ENCODE results near the gene GALNT5.
"Not testable (repeated sequence)": the region's sequence is repeated elsewhere in the genome, so short reads cannot be mapped to it uniquely, and the experiment has no call there.

Gene GALNT5

GRCh38 chr2:157246765-157247407 is 10.6 kb upstream of the GALNT5 start:
- no peak for DNase-seq (ENCODE audit: low spot score)

DNA sequence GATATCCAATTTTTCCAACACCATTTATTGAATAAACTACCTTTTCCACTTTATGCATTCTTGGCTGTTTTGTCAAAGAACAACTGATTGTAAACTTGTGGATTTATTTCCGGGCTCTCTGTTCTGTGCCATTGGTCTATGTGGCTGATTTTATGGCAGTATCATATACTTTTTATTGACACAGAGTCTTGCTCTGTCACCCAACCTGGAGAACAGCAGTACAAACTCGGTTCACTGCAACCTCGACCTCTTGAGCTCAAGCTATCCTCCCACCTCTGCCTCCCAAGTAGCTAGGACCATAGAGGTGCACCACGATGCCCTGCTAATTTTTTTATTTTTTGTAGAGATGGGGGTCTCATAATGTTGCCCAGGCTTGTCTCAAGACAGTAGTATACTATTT is 6.7 kb upstream of the GALNT5 start:
- DNase-seq (ENCODE audit: low spot score): no peak

GRCh38 chr2:157251932-157252331 is 5.6 kb upstream of the GALNT5 start:
- no peak for DNase-seq (ENCODE audit: low spot score)

- no peak for DNase-seq (ENCODE audit: low spot score)
Measured at GRCh38 chr2:157252529-157252928, 5.0 kb upstream of the GALNT5 start.

- no peak for DNase-seq (ENCODE audit: low spot score)
Measured at GRCh38 chr2:157254041-157254440, 3.5 kb upstream of the GALNT5 start.

- DNase-seq (ENCODE audit: low spot score): no peak
Measured at GRCh38 chr2:157255746-157256145, 1.8 kb upstream of the GALNT5 start.

DNA sequence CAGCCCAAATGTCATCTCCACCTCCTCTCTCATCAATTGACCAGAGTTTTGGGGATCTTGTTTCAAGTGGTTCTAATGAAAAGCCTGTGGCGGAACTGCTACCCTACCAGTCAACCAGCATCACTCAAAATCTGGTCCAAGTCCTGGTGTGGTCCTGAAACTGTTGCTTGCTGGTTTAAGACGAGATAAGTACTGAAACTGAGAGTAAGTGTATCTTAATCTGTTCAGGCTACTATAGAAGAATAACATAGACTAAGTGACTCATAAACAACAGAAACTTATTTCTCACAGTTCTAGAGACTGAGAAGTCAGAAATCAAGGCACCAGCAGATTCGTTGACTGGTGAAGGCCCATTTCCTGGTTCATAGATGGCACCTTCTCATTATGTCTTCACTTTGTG is 879 bp upstream of the GALNT5 start:
- DNase-seq (ENCODE audit: low spot score): peak; percentile 68

GRCh38 chr2:157258520-157259326 is 1.2 kb downstream of the GALNT5 start:
- peak; percentile 94 for DNase-seq (ENCODE audit: low spot score)

- DNase-seq (ENCODE audit: low spot score): peak; percentile 72
Measured at GRCh38 chr2:157259386-157259785, 1.9 kb downstream of the GALNT5 start.

DNA sequence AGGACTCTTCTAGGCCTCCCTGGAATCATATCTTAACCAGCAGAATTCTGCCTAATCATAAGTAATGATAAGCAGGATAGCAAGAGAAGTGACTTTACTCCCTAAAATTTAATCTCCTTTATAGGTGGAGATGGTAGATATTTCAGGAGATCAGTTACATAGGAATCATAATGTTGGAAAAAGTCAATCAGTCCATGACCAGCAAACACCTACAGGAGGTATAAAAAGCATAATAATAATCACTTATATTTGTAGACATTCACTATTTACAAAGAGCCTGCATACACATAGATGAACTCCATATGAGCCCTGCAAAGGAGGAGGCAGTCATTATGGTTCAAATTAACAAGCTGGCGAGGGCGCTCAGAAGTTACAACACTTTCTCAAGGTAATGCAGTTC is 2.5 kb downstream of the GALNT5 start:
- peak; percentile 75 for DNase-seq (ENCODE audit: low spot score)

DNA sequence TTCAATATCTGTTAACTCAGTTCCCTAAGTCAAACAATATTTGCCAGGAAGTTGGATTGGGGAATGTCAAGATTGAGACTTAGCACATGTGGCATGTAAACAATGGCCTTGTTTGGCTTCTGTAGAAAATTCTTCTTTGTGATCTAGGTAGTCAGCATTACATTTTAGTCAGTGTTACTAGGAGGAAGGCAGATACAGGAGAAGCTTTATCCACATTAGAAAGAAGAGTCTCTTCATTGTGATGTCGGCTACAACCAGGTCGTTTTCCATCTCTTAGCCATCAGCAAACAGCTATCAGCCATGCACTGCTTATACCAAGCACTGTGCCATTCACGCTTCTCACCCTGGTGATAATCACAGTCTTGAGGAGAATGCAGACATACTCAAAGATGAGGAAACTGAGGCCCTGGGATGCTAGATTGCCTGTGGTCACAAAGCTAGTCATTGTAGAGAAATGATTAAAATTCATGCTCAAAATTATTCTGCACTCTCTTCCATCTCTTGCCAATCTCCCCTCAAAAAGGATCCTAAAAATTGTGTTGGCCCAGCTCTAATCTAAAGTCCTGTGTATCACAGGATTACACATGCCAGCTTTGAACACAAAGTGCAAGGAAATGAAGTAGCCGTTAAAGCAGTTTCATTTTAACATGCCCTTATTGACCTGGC is 3.2 kb downstream of the GALNT5 start:
- DNase-seq (ENCODE audit: low spot score): no peak

- DNase-seq (ENCODE audit: low spot score): peak; percentile 96
Measured at GRCh38 chr2:157261199-157261782, 3.8 kb downstream of the GALNT5 start.

DNA sequence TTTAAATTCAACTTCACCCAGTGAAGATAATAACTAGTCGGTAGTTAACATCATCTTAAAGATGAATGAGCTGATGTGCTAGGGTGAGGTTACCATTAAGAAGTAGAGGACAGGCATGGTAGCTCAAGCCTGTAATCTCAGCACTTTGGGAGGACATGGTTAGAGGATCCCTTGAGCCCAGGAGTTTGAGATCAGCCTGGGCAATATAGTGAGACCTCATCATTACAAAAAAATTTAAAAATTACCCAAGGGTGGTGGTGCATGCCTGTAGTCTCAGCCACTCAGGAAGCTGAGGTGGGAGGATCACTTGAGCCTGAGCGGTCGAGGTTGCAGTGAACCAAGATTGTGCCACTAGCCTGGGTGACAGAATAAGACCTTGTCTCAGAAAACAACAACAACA is 4.7 kb downstream of the GALNT5 start:
- DNase-seq (ENCODE audit: low spot score): peak; percentile 70

DNA sequence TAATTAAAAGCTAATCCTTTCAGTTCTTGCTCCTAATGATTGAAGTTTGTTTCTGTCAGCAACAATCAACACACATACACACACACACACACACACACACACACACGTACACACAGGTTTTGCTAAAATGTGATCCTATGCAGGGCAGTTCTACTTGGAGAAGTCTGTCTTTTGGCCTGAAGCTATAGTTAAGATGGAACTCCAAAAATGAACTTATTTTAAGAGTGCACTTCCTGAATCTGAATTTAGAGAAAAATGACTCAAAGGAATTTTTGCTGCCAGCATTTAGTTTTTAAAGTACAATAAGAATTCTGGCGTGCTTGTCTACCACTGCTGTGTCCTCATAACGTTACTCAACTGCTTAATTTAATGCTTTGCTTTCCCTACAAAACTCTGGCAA is 6.6 kb downstream of the GALNT5 start:
- peak; percentile 48 for DNase-seq (ENCODE audit: low spot score)

DNA sequence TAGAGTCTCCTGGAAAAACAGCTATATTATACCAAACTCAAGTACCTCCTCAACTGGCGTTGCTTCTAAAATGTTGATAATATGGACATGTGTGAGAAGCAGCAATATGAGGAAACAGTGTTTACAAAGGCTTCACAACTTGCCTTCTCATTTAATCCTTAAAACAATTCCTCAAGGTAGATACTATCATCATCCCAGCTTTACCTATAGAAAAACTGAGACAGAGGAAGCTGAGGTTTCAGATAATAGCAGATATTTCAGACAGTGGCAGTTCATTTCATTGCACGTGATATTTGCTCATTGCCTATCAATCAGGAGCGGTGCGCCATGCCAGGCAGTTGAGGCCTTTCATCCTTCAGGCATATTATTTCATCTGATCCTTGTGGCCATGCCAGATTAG is 8.3 kb downstream of the GALNT5 start:
- peak; percentile 25 for DNase-seq (ENCODE audit: low spot score)

- peak; percentile 83 for DNase-seq (ENCODE audit: low spot score)
Measured at GRCh38 chr2:157267476-157267875, 10.0 kb downstream of the GALNT5 start.

DNA sequence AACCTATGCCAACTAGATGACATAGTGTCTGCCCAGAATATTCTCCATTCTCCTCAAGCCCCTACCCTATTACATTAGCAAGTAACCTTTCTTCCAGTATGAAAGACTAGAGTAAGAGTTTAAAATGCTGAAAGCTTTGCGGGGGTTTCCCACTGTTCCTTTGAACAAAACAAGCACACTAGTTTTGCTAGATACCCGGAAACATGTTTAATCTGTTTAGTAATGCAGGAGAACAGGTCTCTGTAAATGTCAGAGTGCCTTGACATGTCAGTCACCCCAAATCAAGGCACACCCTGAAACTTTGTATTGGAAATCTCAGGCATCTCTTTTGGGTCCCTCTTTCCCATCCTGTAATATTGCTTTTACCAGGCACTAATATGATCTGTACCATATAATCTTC is 11.6 kb downstream of the GALNT5 start:
- DNase-seq (ENCODE audit: low spot score): no peak

GRCh38 chr2:157269922-157270321 is 12.4 kb downstream of the GALNT5 start:
- no peak for DNase-seq (ENCODE audit: low spot score)

DNA sequence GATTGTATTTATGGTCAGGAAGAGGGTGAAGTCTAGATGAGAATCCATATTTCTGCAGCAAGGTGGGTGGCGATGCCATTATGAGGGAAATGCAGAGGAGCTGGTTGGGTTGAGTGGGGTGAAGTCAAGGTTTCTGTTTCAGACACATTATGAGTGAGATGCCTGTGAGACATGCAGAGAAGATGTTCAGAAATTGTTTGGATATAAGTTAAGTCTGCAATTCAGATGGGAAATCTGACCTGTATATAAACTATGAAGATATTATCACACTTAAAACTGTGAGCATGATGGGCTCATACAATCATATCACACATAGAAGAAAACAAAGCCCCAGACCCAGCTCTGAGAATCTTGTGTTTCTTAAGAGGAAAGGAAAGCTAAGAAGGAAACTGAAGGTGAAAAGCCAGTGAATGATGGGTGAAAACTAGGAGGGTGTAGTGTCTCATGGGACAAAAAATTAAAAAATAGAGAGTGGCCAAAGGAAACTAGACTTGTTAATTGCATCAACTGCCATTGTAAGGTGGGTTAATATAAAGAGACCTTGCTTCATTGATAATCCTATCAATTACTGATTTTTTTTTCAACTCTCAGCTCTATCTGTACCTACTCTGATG is 14.2 kb downstream of the GALNT5 start:
- DNase-seq (ENCODE audit: low spot score): no peak

GRCh38 chr2:157279311-157279710 is 21.8 kb downstream of the GALNT5 start:
- not testable (repeated sequence) for DNase-seq (ENCODE audit: low spot score)

GRCh38 chr2:157281316-157281715 is 23.8 kb downstream of the GALNT5 start:
- DNase-seq (ENCODE audit: low spot score): no peak

DNA sequence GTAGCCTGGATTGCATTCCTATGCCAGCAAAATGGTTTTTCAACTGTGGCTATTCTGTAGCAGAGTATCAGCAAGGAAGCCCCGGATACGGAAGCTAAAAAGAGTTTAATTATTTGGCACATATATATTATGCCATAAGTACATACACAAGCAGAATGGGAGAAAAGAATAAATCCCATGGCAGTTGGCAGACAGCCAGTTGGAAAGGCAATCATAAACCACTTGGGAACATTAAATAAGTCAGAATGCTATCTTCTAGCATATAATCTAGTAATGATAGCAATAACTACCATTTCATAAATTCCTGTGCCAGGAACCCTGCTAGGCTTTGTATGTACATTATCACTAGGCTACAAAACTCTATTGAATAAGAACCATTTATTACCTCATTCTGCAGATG is 26.0 kb downstream of the GALNT5 start:
- no peak for DNase-seq (ENCODE audit: low spot score)
